ENCODE measurements around the gene RPS27. TPM values are rescaled to one million over a fixed set of nuclear protein-coding genes. Genes with fewer than 3 reads are reported as not detected.

Gene RPS27
- total and polyA plus RNA-seq, 2 of the 13 experiments (the other 11 are each of a cell fraction or from before 2014, with no cell fraction given): 3,737 to 9,964 TPM

DNA sequence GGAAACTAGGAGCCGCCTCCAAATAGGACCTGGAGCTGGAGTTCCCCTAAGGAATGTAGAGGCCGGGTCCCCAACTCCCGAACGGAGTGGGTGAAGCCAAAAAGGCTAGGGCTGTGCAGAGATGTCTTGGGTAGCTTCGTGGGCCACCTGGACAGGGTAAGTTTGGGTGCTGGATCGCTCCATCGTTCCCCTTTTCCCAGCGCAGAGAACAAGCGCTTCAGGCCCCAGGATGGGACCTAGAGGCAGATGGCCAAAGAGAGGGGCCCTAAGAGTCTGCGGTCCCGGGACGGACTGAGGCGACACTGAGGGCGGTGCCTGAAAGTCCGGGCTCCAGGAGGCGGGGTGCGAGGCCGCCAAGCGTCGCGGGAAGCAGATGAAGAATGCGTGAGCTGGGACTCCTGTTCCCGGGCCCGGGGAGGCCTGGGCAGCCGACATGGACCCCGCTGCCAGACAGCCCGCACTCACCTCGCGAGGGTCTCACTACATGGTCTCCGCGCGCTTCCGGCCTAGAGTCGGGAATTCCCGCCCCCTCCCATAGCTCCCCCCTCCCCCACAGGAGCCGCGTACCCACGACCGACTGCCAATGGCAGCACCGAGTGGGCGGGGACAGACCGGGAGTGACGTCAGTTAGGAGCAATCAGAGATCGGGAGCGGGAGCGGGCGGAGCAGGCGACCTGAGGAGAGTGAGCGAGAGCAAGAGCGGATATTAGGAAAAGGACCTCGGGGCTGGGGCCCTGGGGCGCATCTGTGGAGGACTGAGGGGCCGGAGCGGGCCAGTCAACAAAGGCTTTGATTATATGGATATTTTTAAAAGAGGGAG is 27.3 kb upstream of the RPS27 start, which contains the start of gene SLC39A1 (continued):
- TF ChIP-seq, protein P1, sequence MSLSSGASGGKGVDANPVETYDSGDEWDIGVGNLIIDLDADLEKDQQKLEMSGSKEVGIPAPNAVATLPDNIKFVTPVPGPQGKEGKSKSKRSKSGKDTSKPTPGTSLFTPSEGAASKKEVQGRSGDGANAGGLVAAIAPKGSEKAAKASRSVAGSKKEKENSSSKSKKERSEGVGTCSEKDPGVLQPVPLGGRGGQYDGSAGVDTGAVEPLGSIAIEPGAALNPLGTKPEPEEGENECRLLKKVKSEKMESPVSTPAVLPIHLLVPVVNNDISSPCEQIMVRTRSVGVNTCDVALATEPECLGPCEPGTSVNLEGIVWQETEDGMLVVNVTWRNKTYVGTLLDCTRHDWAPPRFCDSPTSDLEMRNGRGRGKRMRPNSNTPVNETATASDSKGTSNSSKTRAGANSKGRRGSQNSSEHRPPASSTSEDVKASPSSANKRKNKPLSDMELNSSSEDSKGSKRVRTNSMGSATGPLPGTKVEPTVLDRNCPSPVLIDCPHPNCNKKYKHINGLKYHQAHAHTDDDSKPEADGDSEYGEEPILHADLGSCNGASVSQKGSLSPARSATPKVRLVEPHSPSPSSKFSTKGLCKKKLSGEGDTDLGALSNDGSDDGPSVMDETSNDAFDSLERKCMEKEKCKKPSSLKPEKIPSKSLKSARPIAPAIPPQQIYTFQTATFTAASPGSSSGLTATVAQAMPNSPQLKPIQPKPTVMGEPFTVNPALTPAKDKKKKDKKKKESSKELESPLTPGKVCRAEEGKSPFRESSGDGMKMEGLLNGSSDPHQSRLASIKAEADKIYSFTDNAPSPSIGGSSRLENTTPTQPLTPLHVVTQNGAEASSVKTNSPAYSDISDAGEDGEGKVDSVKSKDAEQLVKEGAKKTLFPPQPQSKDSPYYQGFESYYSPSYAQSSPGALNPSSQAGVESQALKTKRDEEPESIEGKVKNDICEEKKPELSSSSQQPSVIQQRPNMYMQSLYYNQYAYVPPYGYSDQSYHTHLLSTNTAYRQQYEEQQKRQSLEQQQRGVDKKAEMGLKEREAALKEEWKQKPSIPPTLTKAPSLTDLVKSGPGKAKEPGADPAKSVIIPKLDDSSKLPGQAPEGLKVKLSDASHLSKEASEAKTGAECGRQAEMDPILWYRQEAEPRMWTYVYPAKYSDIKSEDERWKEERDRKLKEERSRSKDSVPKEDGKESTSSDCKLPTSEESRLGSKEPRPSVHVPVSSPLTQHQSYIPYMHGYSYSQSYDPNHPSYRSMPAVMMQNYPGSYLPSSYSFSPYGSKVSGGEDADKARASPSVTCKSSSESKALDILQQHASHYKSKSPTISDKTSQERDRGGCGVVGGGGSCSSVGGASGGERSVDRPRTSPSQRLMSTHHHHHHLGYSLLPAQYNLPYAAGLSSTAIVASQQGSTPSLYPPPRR (CRISPR knock-in tag; IDR thresholded peaks at IDR 0.05; ENCODE audit: borderline replicate concordance): peak; percentile 28; the same call in 1 of the 2 replicates
- TF ChIP-seq PCBP1 (IDR thresholded peaks at IDR 0.05; ENCODE audit: borderline replicate concordance, low read depth, low read length): peak; percentile 92
- no peak for TF ChIP-seq KLF6 (CRISPR knock-in tag; IDR thresholded peaks at IDR 0.05)
- TF ChIP-seq, protein P2, sequence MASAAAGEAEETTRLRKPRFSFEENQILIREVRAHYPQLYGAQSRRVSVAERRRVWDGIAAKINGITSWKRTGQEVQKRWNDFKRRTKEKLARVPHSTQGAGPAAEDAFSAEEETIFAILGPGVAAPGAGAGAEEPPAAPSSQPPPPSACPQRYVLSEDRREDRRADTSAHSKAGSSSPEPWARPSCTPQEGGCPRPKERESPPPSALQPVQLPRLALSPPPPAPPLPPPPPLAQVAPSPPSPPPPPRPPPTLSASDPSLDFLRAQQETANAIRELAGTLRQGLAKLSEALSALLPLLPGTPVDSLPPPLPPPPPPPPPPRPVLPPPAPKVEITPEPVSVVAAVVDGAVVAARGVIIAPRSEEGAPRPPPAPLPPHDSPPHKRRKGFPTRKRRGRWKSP (CRISPR knock-in tag; IDR thresholded peaks at IDR 0.05): no peak; the same call in 1 of the 2 replicates
- TF ChIP-seq, protein P3, sequence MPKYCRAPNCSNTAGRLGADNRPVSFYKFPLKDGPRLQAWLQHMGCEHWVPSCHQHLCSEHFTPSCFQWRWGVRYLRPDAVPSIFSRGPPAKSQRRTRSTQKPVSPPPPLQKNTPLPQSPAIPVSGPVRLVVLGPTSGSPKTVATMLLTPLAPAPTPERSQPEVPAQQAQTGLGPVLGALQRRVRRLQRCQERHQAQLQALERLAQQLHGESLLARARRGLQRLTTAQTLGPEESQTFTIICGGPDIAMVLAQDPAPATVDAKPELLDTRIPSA (CRISPR knock-in tag; IDR thresholded peaks at IDR 0.05; ENCODE audit: borderline replicate concordance): no peak
- TF ChIP-seq, protein P4, sequence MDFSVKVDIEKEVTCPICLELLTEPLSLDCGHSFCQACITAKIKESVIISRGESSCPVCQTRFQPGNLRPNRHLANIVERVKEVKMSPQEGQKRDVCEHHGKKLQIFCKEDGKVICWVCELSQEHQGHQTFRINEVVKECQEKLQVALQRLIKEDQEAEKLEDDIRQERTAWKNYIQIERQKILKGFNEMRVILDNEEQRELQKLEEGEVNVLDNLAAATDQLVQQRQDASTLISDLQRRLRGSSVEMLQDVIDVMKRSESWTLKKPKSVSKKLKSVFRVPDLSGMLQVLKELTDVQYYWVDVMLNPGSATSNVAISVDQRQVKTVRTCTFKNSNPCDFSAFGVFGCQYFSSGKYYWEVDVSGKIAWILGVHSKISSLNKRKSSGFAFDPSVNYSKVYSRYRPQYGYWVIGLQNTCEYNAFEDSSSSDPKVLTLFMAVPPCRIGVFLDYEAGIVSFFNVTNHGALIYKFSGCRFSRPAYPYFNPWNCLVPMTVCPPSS (IDR thresholded peaks at IDR 0.05): no peak
- TF ChIP-seq ZNF496 (CRISPR knock-in tag; IDR thresholded peaks at IDR 0.05; ENCODE audit: insufficient replicate concordance): no peak
- no peak for TF ChIP-seq ZNF674 (CRISPR knock-in tag; IDR thresholded peaks at IDR 0.05; ENCODE audit: low read depth)
- TF ChIP-seq ZNF264 (CRISPR knock-in tag; IDR thresholded peaks at IDR 0.05): no peak; the same call in 1 of the 2 replicates
- peak; percentile 77 to 83 for TF ChIP-seq POLR2A (IDR thresholded peaks at IDR 0.05; ENCODE audit: insufficient read depth in 1 of 2, low read depth in 2 of 2, low read length in 2 of 2)
- TF ChIP-seq HMGA1 (CRISPR knock-in tag; conservative IDR thresholded peaks at IDR 0.05): no peak
- TF ChIP-seq, protein P5, sequence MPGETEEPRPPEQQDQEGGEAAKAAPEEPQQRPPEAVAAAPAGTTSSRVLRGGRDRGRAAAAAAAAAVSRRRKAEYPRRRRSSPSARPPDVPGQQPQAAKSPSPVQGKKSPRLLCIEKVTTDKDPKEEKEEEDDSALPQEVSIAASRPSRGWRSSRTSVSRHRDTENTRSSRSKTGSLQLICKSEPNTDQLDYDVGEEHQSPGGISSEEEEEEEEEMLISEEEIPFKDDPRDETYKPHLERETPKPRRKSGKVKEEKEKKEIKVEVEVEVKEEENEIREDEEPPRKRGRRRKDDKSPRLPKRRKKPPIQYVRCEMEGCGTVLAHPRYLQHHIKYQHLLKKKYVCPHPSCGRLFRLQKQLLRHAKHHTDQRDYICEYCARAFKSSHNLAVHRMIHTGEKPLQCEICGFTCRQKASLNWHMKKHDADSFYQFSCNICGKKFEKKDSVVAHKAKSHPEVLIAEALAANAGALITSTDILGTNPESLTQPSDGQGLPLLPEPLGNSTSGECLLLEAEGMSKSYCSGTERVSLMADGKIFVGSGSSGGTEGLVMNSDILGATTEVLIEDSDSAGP (CRISPR knock-in tag; IDR thresholded peaks at IDR 0.05; ENCODE audit: borderline replicate concordance): peak; percentile 46; the same call in 1 of the 2 replicates
- TF ChIP-seq ZNF431 (CRISPR knock-in tag; IDR thresholded peaks at IDR 0.05; ENCODE audit: borderline replicate concordance, low read depth): no peak
- no peak for TF ChIP-seq ZNF124 (CRISPR knock-in tag; IDR thresholded peaks at IDR 0.05)
- TF ChIP-seq ZNF251 (CRISPR knock-in tag; IDR thresholded peaks at IDR 0.05): no peak
- no peak for TF ChIP-seq ZNF713 (CRISPR knock-in tag; IDR thresholded peaks at IDR 0.05)
- no peak for TF ChIP-seq ZNF136 (CRISPR knock-in tag; IDR thresholded peaks at IDR 0.05; ENCODE audit: low read depth)
- TF ChIP-seq, protein P6, sequence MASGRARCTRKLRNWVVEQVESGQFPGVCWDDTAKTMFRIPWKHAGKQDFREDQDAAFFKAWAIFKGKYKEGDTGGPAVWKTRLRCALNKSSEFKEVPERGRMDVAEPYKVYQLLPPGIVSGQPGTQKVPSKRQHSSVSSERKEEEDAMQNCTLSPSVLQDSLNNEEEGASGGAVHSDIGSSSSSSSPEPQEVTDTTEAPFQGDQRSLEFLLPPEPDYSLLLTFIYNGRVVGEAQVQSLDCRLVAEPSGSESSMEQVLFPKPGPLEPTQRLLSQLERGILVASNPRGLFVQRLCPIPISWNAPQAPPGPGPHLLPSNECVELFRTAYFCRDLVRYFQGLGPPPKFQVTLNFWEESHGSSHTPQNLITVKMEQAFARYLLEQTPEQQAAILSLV (CRISPR knock-in tag; IDR thresholded peaks at IDR 0.05; ENCODE audit: borderline replicate concordance): no peak
